HCT116 (cell line): ENCODE results near the gene GANC. TPM values are rescaled to one million over a fixed set of nuclear protein-coding genes. Genes with fewer than 3 reads are reported as not detected.

Source experiments
- ATAC-seq: fragments of 200-7000 bp; cut with Tn5 transposase; 2 replicates; pipeline ENCODE4 v1.9.1; 2020; ENCODE audit warnings: mild to moderate bottlenecking, moderate library complexity
- BruUV-seq: library from RNA; stranded (reverse); fragments of 400-500 nt; replicated peaks from 2 replicates; lab custom pipeline; 2021; lab: Mats Ljungman, UMichigan
- CTCF ChIA-PET: fragments of 300-600 bp; sonication (Branson Sonifier 250); formaldehyde crosslinking; loops from one replicate; lab custom pipeline; 2021; ENCODE audit warnings: antibody characterized with exemption; lab: Charles Lee
- POLR2A ChIA-PET: fragments of 300-600, 350-600 bp; sonication (Branson Sonifier 250); formaldehyde crosslinking; loops from one replicate; lab custom pipeline; 2021; ENCODE audit warnings: antibody characterized with exemption; lab: Charles Lee
- RAD21 ChIA-PET, 2 experiments: fragments of 300-600 bp; sonication (Branson Sonifier 250); formaldehyde crosslinking; loops; one replicate each; lab custom pipeline; 2023; ENCODE audit warnings: low total read pairs in 2 of 2; ENCODE audit not compliant: uncharacterized antibody in 2 of 2, unreplicated experiment in 2 of 2, low non-redundant PET in 1 of 2; lab: Charles Lee
- DNase-seq: peaks from one replicate; pipeline ENCODE4 v3.0.0-alpha.2; 2010; ENCODE audit warnings: low read depth, low spot score
- H2AFZ ChIP-seq: fragments of 200-600 bp; shearing (Covaris generic), sonication (generic); 2 replicates; pipeline ENCODE4 v1.6.1; 2017; ENCODE audit warnings: low read depth, mixed run types, mixed read lengths, antibody characterized with exemption, low read length; ENCODE audit not compliant: poor library complexity, severe bottlenecking
- H3K27ac ChIP-seq: 2 replicates; pipeline ENCODE4 v1.5.1; 2012; ENCODE audit warnings: low read depth, low read length
- H3K27me3 ChIP-seq: fragments of 200-600 bp; sonication (generic); 2 replicates; pipeline ENCODE4 v1.6.1; 2016; ENCODE audit warnings: mixed run types, low read length, mixed read lengths; ENCODE audit not compliant: insufficient read depth
- H3K36me3 ChIP-seq, 2 experiments: fragments of 200-500 bp in 1 of 2; fragments of 200-600 bp in 1 of 2; sonication (Bioruptor generic) in 1 of 2; sonication (generic) in 1 of 2; 2 replicates each; pipeline versions ENCODE4 v1.5.1 to v1.6.1; 2014 to 2016; ENCODE audit warnings: low read length in 2 of 2, inconsistent platforms in 1 of 2, mixed read lengths in 1 of 2, mixed run types in 1 of 2; ENCODE audit not compliant: insufficient read depth in 2 of 2, control insufficient read depth in 1 of 2
- H3K4me1 ChIP-seq, 2 experiments: fragments of 200-600 bp in 1 of 2; sonication (generic) in 1 of 2; 2 replicates each; pipeline versions ENCODE4 v1.5.1 to v1.6.1; 2012 to 2017; ENCODE audit warnings: low read length in 2 of 2, inconsistent platforms in 1 of 2, mild to moderate bottlenecking in 1 of 2, mixed read lengths in 1 of 2, mixed run types in 1 of 2, moderate library complexity in 1 of 2; ENCODE audit not compliant: insufficient read depth in 2 of 2, control insufficient read depth in 1 of 2
- H3K4me2 ChIP-seq: fragments of 200-600 bp; sonication (generic); 2 replicates; pipeline ENCODE4 v1.6.1; 2017; ENCODE audit warnings: mixed run types, low read length, mixed read lengths
- H3K4me3 ChIP-seq, 2 experiments: fragments of 200-600 bp in 1 of 2; sonication (generic) in 1 of 2; replicated peaks in 1 of 2; 2 replicates each; pipeline ENCODE4 v1.5.1; 2011 to 2016; ENCODE audit warnings: low read length in 2 of 2, control low read depth in 1 of 2, low read depth in 1 of 2, mild to moderate bottlenecking in 1 of 2, mixed read lengths in 1 of 2, mixed run types in 1 of 2
- H3K79me2 ChIP-seq: fragments of 200-600 bp; sonication (generic); 2 replicates; pipeline ENCODE4 v1.6.1; 2017; ENCODE audit warnings: mild to moderate bottlenecking, mixed run types, low read length, moderate library complexity, mixed read lengths; ENCODE audit not compliant: insufficient read depth
- H3K9ac ChIP-seq: fragments of 200-600 bp; sonication (generic); 2 replicates; pipeline ENCODE4 v1.6.1; 2016; ENCODE audit warnings: low read length, mixed read lengths
- H3K9me2 ChIP-seq: fragments of 200-600 bp; sonication (generic), shearing (Covaris generic); 2 replicates; pipeline ENCODE4 v1.6.1; 2017; ENCODE audit warnings: mixed run types, mild to moderate bottlenecking, moderate library complexity; ENCODE audit not compliant: insufficient read depth
- H3K9me3 ChIP-seq, 2 experiments: fragments of 200-500 bp in 1 of 2; fragments of 200-600 bp in 1 of 2; sonication (Bioruptor generic) in 1 of 2; sonication (generic) in 1 of 2; 2 replicates each; pipeline ENCODE4 v1.6.1; 2014 to 2017; ENCODE audit warnings: low read length in 2 of 2, mixed read lengths in 2 of 2, inconsistent platforms in 1 of 2, low read depth in 1 of 2, mild to moderate bottlenecking in 1 of 2, mixed run types in 1 of 2, moderate library complexity in 1 of 2; ENCODE audit not compliant: control insufficient read depth in 1 of 2, insufficient read depth in 1 of 2
- H4K20me1 ChIP-seq: fragments of 200-600 bp; sonication (generic), shearing (Covaris generic); 2 replicates; pipeline ENCODE4 v1.6.1; 2017; ENCODE audit warnings: mixed run types, mild to moderate bottlenecking, moderate library complexity; ENCODE audit not compliant: insufficient read depth
- EGR1 ChIP-seq: IDR thresholded peaks from 2 replicates; pipeline ENCODE4 v1.6.1; 2012; ENCODE audit warnings: low read depth
- ELF1 ChIP-seq: IDR thresholded peaks from 2 replicates; pipeline ENCODE4 v1.6.1; 2012; ENCODE audit warnings: low read depth, borderline replicate concordance
- EZH2 ChIP-seq: fragments of 200-600 bp; sonication (generic); IDR thresholded peaks from 2 replicates; pipeline ENCODE4 v1.6.1; 2017; ENCODE audit warnings: antibody characterized with exemption, mixed run types
- EZH2phosphoT487 ChIP-seq: fragments of 200-600 bp; IDR thresholded peaks from 2 replicates; pipeline ENCODE4 v1.6.1; 2018; ENCODE audit warnings: antibody characterized with exemption, borderline replicate concordance
- JUND ChIP-seq: IDR thresholded peaks from 2 replicates; pipeline ENCODE4 v1.6.1; 2012
- POLR2A ChIP-seq: IDR thresholded peaks from 2 replicates; pipeline ENCODE4 v1.7.0; 2011; ENCODE audit warnings: borderline replicate concordance; ENCODE audit not compliant: insufficient read depth, insufficient read length; ENCODE audit errors: extremely low read depth
- SIN3A ChIP-seq: IDR thresholded peaks from 2 replicates; pipeline ENCODE4 v1.6.1; 2012; ENCODE audit warnings: low read depth
- SP1 ChIP-seq: IDR thresholded peaks from 2 replicates; pipeline ENCODE4 v1.6.1; 2012; ENCODE audit warnings: low read depth
- SRF ChIP-seq: IDR thresholded peaks from 2 replicates; pipeline ENCODE4 v1.6.1; 2012; ENCODE audit warnings: low read depth
- YY1 ChIP-seq: IDR thresholded peaks from 2 replicates; pipeline ENCODE4 v1.6.1; 2011; ENCODE audit warnings: low read length, low read depth, moderate library complexity, mild to moderate bottlenecking; ENCODE audit not compliant: insufficient replicate concordance; ENCODE audit errors: extremely low read depth
- ZFX ChIP-seq: fragments of 450-650 bp; IDR thresholded peaks from 2 replicates; pipeline ENCODE4 v1.6.1; 2017
- intact Hi-C: fragments of 100-400 bp; cut with micrococcal nuclease; formaldehyde crosslinking; loops from 2 replicates; pipeline ENCODE4 v1.10.0; 2022
- total RNA-seq: library from RNA; stranded (reverse); gene quantifications from one replicate; pipeline ENCODE4 v1.2.1, GENCODE V29; 2021; ENCODE audit not compliant: unreplicated experiment
- TF ChIP-seq, protein P1 (sequence below): IDR thresholded peaks from 2 replicates; pipeline ENCODE4 v1.6.1; 2011; ENCODE audit warnings: mild to moderate bottlenecking, low read length, moderate library complexity; ENCODE audit not compliant: insufficient replicate concordance; ENCODE audit errors: extremely low read depth

GANC gene
- total RNA-seq, 1 experiment from 2014 or later: 13.1 TPM

DNA sequence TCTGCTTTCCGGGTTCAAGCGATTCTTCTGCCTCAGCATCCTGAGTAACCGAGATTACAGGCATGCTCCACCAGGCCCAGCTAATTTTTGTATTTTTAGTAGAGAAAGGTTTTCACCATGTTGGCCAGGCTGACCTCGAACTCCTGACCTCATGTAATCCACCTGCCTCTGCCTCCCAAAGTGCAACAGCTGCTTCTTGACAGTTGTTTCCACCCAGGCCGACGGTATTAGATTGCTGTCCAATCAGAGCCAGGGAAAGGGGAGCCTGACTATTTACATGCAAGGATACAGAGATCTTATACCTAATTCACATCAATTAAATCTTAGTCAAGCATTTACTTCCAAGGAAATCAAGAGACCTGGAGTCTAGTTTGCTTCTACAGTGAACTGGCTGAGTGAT is 82.3 kb downstream of the GANC start:
- DNase-seq: no peak
- BruUV-seq: no TSS peak
- TF ChIP-seq EZH2 (no peak), EZH2phosphoT487 (no peak), SP1 (no peak), JUND (no peak), EGR1 (no peak), YY1 (no peak), POLR2A (no peak), SIN3A (no peak)
- TF ChIP-seq, protein P1, sequence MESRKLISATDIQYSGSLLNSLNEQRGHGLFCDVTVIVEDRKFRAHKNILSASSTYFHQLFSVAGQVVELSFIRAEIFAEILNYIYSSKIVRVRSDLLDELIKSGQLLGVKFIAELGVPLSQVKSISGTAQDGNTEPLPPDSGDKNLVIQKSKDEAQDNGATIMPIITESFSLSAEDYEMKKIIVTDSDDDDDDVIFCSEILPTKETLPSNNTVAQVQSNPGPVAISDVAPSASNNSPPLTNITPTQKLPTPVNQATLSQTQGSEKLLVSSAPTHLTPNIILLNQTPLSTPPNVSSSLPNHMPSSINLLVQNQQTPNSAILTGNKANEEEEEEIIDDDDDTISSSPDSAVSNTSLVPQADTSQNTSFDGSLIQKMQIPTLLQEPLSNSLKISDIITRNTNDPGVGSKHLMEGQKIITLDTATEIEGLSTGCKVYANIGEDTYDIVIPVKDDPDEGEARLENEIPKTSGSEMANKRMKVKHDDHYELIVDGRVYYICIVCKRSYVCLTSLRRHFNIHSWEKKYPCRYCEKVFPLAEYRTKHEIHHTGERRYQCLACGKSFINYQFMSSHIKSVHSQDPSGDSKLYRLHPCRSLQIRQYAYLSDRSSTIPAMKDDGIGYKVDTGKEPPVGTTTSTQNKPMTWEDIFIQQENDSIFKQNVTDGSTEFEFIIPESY: no peak
- Histone ChIP-seq H3K36me3 (no peaks in the 10 kb centered on the region), H3K27ac (no peak overlapping the region), H2AFZ (no peak overlapping the region), H3K4me1 (no peaks in the 10 kb centered on the region), H3K79me2 (no peaks in the 10 kb centered on the region), H4K20me1 (no peaks in the 10 kb centered on the region), H3K9ac (no peak overlapping the region), H3K27me3 (no peaks in the 10 kb centered on the region), H3K9me2 (no peaks in the 10 kb centered on the region), H3K4me2 (no peak overlapping the region), H3K4me3 (no peak overlapping the region), H3K9me3 (no peaks in the 10 kb centered on the region)
- ChIA-PET RAD21 (no interaction called here), CTCF (no interaction called here), POLR2A (no interaction called here)
- ATAC-seq: no peak
- intact Hi-C loops: no loop called here

DNA sequence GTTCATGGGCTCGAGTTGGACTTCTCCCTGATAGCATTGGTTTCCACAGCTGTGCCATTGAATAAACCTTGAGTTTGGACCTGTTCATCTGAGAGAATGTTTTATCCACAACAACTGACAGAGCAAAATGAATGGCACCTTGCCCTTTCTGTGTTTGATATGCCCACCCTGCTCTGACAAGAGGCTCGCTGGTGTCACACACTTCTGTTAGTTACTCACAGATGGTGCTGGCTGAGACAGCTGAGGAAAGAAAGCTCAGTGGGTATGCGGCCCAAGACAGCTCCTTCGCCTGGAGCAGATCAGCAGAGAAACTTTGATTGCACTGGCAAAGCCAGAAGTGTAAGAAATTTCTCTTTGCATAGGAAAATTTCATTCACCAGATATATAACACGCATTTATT is 83.8 kb downstream of the GANC start:
- Histone ChIP-seq H3K9me3 (no peaks in the 10 kb centered on the region), H4K20me1 (no peaks in the 10 kb centered on the region), H3K4me3 (no peak overlapping the region), H3K36me3 (no peaks in the 10 kb centered on the region), H3K9me2 (no peaks in the 10 kb centered on the region), H3K4me2 (no peak overlapping the region), H3K9ac (no peak overlapping the region), H3K79me2 (no peaks in the 10 kb centered on the region), H3K4me1 (no peaks in the 10 kb centered on the region), H3K27ac (no peak overlapping the region), H3K27me3 (no peaks in the 10 kb centered on the region), H2AFZ (no peak overlapping the region)
- RAD21 ChIA-PET: no interaction called here
- TF ChIP-seq JUND: no peak
- TF ChIP-seq ZFX: no peak
- no peak for TF ChIP-seq ELF1
- no peak for TF ChIP-seq YY1
- no peak for TF ChIP-seq SRF
- DNase-seq (no peak), ATAC-seq (no peak)
- CTCF ChIA-PET: no interaction called here
- BruUV-seq: no TSS peak
- intact Hi-C loops: no loop called here
- POLR2A ChIA-PET: no interaction called here
